ENCODE data around the gene SP6. TPM values are rescaled to one million over a fixed set of nuclear protein-coding genes. Genes with fewer than 3 reads are reported as not detected.

The SP6 gene
- under 0.01 TPM in 2 replicates for total RNA-seq (2012; rRNA removed)
- polyA plus RNA-seq (2012; rRNA removed): 0.31 and 0.32 TPM in 2 replicates
- polyA plus RNA-seq (2012; cell fraction: cytosol; rRNA removed): 0.14 and 0.24 TPM in 2 replicates
- polyA plus RNA-seq (2012; cell fraction: nucleus; rRNA removed; ENCODE audit: low replicate concordance): 0.34 and 0.51 TPM in 2 replicates
- percentile 22 among the genes with signal in this experiment for Bru-seq, nascent RNA
- percentile 15 among the genes with signal in this experiment for BruChase-seq, experiment 1, labeled RNA remaining after a 6-hour chase
- BruChase-seq, experiment 2, labeled RNA remaining after a 2-hour chase: percentile 27 among the genes with signal in this experiment
- long read RNA-seq: 0 reads

DNA sequence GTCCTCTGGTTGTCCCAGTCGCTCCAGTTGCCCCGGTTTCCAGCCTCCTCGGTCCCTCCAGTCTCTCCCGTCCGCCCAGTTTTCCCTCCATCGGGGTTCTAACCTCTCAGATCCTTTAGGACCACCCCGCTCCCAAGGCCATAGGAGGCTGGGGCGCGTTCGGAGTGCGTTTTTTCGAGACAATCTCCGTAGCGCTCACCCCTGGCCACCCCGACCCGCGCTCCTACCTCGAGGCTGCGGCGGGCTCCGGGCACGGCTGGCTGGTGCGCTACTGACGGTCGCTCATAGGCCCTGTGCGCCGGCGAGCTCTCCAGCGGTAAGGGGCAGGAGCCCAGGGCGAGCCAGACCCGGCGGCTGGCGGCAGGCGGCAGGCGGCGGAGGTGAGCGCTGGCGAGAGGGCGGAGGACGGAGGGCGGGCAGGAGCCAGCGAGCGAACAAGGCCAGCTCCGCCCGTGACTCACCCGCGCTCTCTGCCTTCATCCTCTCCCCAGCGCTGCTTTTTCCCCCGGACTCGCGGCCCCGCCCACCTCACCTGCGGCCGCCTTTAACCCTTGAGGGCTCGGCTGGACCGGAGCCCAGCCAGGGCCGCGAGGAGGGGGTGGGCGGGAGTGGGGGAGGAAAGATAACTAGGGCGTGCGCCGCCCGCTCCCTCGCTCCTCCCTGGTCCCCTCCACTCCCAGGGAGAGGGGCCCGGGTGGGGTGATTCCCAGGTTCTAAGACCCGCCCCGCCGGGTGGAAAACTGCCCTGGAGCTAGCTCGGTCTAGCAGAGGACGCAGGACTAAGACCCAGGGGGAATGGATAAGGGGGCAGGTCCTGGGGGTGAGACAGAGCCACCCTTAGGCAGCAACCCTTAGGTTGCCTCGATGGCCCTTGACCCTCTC is at the start of gene SP6:
Gene SP6, minus strand, starts transcription at position 472 of the 882 bp plus-strand sequence. CDS start 2,734 bp downstream, outside the sequence.
- Histone ChIP-seq H3K9me3 (ENCODE audit: control insufficient read depth, insufficient read depth, low read length) (no peaks in the 10 kb centered on the region), H2AFZ (replicated peaks; ENCODE audit: low read length, poor library complexity) (peak within 1 kb of the TSS; percentile 88), H3K4me1 (ENCODE audit: control insufficient read depth, insufficient read depth, low read length) (no peaks in the 10 kb centered on the region), H3K14ac (replicated peaks; ENCODE audit: low read depth, low read length) (no peak within 1 kb of the TSS), H2BK15ac (ENCODE audit: low read depth, low read length) (no peak within 1 kb of the TSS), H3K36me3 (ENCODE audit: control insufficient read depth, insufficient read depth, low read length) (no peaks in the 10 kb centered on the region), H3K79me1 (ENCODE audit: low read depth in 1 of 2, low read length in 2 of 2) (no peaks in the 10 kb centered on the region), H3K27me3 (ENCODE audit: control insufficient read depth, insufficient read depth, low read length) (peaks cover 91% of the 10 kb centered on the region), H3K4ac (ENCODE audit: low read depth, low read length) (no peak within 1 kb of the TSS; the same call in 1 of the 2 replicates), H3K9me1 (ENCODE audit: insufficient read depth, low read length) (no peaks in the 10 kb centered on the region), H3K9ac (ENCODE audit: low read depth, low read length) (no peak within 1 kb of the TSS), H3K4me2 (ENCODE audit: low read depth, low read length) (peak within 1 kb of the TSS; percentile 18; the same call in 1 of the 2 replicates), H3K23ac (ENCODE audit: low read depth, low read length) (no peak within 1 kb of the TSS), H3K27ac (ENCODE audit: insufficient read depth, low read length) (no peak within 1 kb of the TSS), H4K91ac (ENCODE audit: insufficient read depth, low read depth, low read length) (no peak within 1 kb of the TSS), H2AK9ac (replicated peaks; ENCODE audit: low read depth, low read length, poor library complexity) (peak within 1 kb of the TSS; percentile 62), H3K56ac (ENCODE audit: extremely low read depth, insufficient read depth, low read length) (no peak within 1 kb of the TSS), H2BK20ac (ENCODE audit: low read depth, low read length) (no peak within 1 kb of the TSS), H2BK120ac (ENCODE audit: low read depth, low read length) (no peak within 1 kb of the TSS), H4K5ac (ENCODE audit: low read depth, low read length) (no peak within 1 kb of the TSS), H3K4me3 (ENCODE audit: insufficient read depth, low read depth, low read length) (no peak within 1 kb of the TSS), H4K20me1 (ENCODE audit: insufficient read depth, low read length) (no peaks in the 10 kb centered on the region), H2AK5ac (ENCODE audit: low read depth, low read length) (peak within 1 kb of the TSS; percentile 30; the same call in 1 of the 2 replicates), H4K8ac (ENCODE audit: low read depth in 2 of 2, low read length in 2 of 2) (no peak within 1 kb of the TSS), H2BK5ac (ENCODE audit: low read depth, low read length, poor library complexity, severe bottlenecking) (no peak within 1 kb of the TSS), H3K18ac (ENCODE audit: low read depth, low read length) (no peak within 1 kb of the TSS)
- intact Hi-C loops (cut with micrococcal nuclease) (no loop called here), dilution Hi-C loops (cut with HindIII; ENCODE audit: low sequenced_read_pairs, unreplicated experiment) (no loop called here), in situ Hi-C loops (cut with MboI; ENCODE audit: low sequenced_read_pairs) (no loop called here)
- WGBS, 2 experiments (ENCODE audit: extremely low coverage in 2 of 2, insufficient read length in 1 of 2): 13% methylated on average over 18 of the region's 71 CpGs; no CpG with 5 or more reads in 1 of the 2 experiments
- ATAC-seq (ENCODE audit: low read depth) (peak; percentile 91), DNase-seq (peak; percentile 51)
- POLR2A ChIA-PET (ENCODE audit: unreplicated experiment): no interaction called here
- BruUV-seq (replicated peaks): no TSS peak
- CTCF ChIA-PET: no interaction called here
- TF ChIP-seq POLR2A (IDR thresholded peaks at IDR 0.05; ENCODE audit: low read depth, low read length): no peak
- TF ChIP-seq RFX5 (IDR thresholded peaks at IDR 0.05; ENCODE audit: low read depth, low read length): no peak
- TF ChIP-seq BHLHE40 (IDR thresholded peaks at IDR 0.05; ENCODE audit: low read depth, low read length): no peak
- TF ChIP-seq RCOR1 (IDR thresholded peaks at IDR 0.05; ENCODE audit: insufficient replicate concordance, low read length): no peak
- TF ChIP-seq, protein P1, sequence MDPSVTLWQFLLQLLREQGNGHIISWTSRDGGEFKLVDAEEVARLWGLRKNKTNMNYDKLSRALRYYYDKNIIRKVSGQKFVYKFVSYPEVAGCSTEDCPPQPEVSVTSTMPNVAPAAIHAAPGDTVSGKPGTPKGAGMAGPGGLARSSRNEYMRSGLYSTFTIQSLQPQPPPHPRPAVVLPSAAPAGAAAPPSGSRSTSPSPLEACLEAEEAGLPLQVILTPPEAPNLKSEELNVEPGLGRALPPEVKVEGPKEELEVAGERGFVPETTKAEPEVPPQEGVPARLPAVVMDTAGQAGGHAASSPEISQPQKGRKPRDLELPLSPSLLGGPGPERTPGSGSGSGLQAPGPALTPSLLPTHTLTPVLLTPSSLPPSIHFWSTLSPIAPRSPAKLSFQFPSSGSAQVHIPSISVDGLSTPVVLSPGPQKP (IDR thresholded peaks at IDR 0.05; ENCODE audit: borderline replicate concordance, low read depth, low read length): no peak
- TF ChIP-seq MAZ (IDR thresholded peaks at IDR 0.05; ENCODE audit: borderline replicate concordance, low read depth, low read length): no peak; the same call in 1 of the 2 replicates
- TF ChIP-seq CEBPB (IDR thresholded peaks at IDR 0.05; ENCODE audit: low read depth, low read length): no peak
- no peak for TF ChIP-seq MAFK (IDR thresholded peaks at IDR 0.05; ENCODE audit: low read depth, low read length)
- peak; percentile 17; the same call in 1 of the 2 replicates for TF ChIP-seq SMC3 (IDR thresholded peaks at IDR 0.05; ENCODE audit: low read depth, low read length)
- no peak for TF ChIP-seq MXI1 (IDR thresholded peaks at IDR 0.05; ENCODE audit: borderline replicate concordance, low read depth, low read length)
- no peak for TF ChIP-seq CHD1 (IDR thresholded peaks at IDR 0.05; ENCODE audit: low read depth, low read length)
- TF ChIP-seq, protein P2, sequence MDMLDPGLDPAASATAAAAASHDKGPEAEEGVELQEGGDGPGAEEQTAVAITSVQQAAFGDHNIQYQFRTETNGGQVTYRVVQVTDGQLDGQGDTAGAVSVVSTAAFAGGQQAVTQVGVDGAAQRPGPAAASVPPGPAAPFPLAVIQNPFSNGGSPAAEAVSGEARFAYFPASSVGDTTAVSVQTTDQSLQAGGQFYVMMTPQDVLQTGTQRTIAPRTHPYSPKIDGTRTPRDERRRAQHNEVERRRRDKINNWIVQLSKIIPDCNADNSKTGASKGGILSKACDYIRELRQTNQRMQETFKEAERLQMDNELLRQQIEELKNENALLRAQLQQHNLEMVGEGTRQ (IDR thresholded peaks at IDR 0.05; ENCODE audit: low read depth, low read length): no peak
- TF ChIP-seq NFE2L2 (IDR thresholded peaks at IDR 0.05; ENCODE audit: low read depth, low read length): no peak
